Peyer's patch (tissue), 4 donors: ENCODE results near the gene STX1B. TPM values are rescaled to one million over a fixed set of nuclear protein-coding genes. Genes with fewer than 3 reads are reported as not detected.
A peak's percentile ranks its signal among the peaks of the same experiment; 100 is the strongest.
"Not testable (repeated sequence)": the region's sequence is repeated elsewhere in the genome, so short reads cannot be mapped to it uniquely, and the experiment has no call there.

Experiments
- DNase-seq, 3 donors: peaks; one replicate each; pipeline ENCODE4 v3.0.0-alpha.2; 2017 to 2019
- H3K27ac ChIP-seq, 4 donors: fragments of 200-600 bp; sonication (generic); one replicate each; pipeline ENCODE4 v1.5.1; 2016 to 2019
- H3K27me3 ChIP-seq, 2 donors: fragments of 200-600 bp; sonication (generic); one replicate each; pipeline ENCODE4 v1.5.1; 2019
- H3K36me3 ChIP-seq, 3 donors: fragments of 200-600 bp; sonication (generic); one replicate each; pipeline ENCODE4 v1.5.1; 2016 to 2019
- H3K4me1 ChIP-seq, 4 donors: fragments of 200-600 bp; sonication (generic); one replicate each; pipeline ENCODE4 v1.5.1; 2016 to 2019
- H3K4me3 ChIP-seq, 4 donors: fragments of 200-600 bp; sonication (generic); 1 replicate in 3 of 4; 2 replicates in 1 of 4; pipeline ENCODE4 v1.5.1; 2016 to 2019; ENCODE audit warnings: mild to moderate bottlenecking in 1 of 4
- H3K9me3 ChIP-seq, 4 donors: fragments of 200-600 bp; sonication (generic); one replicate each; pipeline ENCODE4 v1.5.1; 2016 to 2019; ENCODE audit warnings: mild to moderate bottlenecking in 1 of 4
- CTCF ChIP-seq, 6 experiments: fragments of 450-650 bp in 4 of 6; fragments of 200-600 bp in 2 of 6; sonication (generic) in 1 of 6; IDR thresholded peaks; one replicate each; pipeline ENCODE4 v1.5.1; 2017 to 2019; ENCODE audit warnings: antibody characterized with exemption in 6 of 6, mild to moderate bottlenecking in 3 of 6, moderate library complexity in 1 of 6
- POLR2A ChIP-seq, 2 donors: fragments of 450-650 bp; IDR thresholded peaks; one replicate each; pipeline ENCODE4 v1.5.1; 2017; ENCODE audit warnings: antibody characterized with exemption in 2 of 2, mild to moderate bottlenecking in 2 of 2, moderate library complexity in 2 of 2
- total RNA-seq, 4 donors: library from RNA; depleted of rRNA; stranded (reverse); fragments of >200 nt; gene quantifications; one replicate each; pipeline ENCODE4 v1.1.0, GENCODE V29; 2016

STX1B gene
- total RNA-seq, 4 donors from 2014 or later, result 0.18 to 1.3 (median 1.0) TPM; not detected in 1

DNA sequence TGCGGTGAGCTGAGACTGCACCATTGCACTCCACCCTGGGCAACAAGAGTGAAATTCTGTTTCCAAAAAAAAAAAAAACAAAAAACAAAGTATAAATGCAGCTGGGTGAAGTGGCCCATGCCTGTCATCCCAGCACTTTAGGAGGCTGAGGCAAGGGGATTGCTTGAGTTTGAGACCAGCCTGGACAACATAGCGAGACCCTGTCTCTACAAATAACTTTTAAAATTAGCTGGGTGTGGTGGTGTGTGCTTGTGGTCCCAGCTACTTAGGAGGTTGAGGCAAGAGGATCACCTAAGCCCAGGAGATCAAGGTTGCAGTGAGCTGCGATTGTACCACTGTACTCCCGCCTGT, 12.8 kb upstream of the STX1B start:
- Histone ChIP-seq H3K36me3 (no peaks in the 10 kb centered on the region), H3K4me1 (no peaks in the 10 kb centered on the region), H3K4me3 (no peak overlapping the region), H3K27me3 (no peaks in the 10 kb centered on the region), H3K27ac (peak overlapping the region in 1 of 4 donors; percentile 31), H3K9me3 (no peaks in the 10 kb centered on the region)
- DNase-seq, result no peak
- no peak for TF ChIP-seq POLR2A (IDR thresholded peaks at IDR 0.05)
- TF ChIP-seq CTCF (IDR thresholded peaks at IDR 0.05), result no peak

DNA sequence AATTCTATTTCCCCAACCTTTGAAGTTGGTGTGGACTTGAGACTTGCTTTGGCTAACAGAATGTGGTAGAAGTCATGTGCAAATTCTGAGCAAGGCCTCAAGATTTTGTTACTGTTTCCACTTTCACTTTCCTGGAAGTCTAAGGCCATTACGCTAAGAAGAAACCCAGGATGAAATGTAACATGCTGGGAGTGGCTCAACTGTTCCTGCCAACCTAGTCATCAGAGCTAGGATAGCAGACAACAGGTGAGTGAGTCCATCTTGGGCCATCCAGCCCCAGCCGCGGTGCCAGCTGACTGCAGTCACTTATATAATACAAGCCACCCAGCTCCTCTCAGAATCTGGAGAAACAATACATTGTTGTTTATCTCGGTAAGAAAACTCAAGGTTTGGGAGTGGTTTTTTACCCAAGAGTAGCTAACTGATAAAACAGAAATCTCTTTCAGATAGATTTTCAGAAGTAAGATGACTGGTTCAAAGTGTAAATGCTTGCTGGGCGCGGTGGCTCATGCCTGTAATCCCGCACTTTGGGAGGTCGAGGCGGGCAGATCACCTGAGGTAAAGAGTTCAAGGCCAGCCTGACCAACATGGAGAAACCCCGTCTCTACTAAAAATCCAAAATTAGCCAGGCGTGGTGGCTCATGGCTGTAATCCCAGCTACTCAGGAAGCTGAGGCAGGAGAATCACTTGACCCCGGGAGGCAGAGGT, 12.3 kb upstream of the STX1B start:
- Histone ChIP-seq H3K4me3 (no peak overlapping the region), H3K4me1 (no peaks in the 10 kb centered on the region), H3K36me3 (no peaks in the 10 kb centered on the region), H3K27ac (peak overlapping the region in 2 of 4 donors; percentile 31 to 34), H3K27me3 (no peaks in the 10 kb centered on the region), H3K9me3 (no peaks in the 10 kb centered on the region)
- DNase-seq, result peak in 1 of 3 donors; percentile 61
- TF ChIP-seq CTCF (IDR thresholded peaks at IDR 0.05), result no peak
- no peak for TF ChIP-seq POLR2A (IDR thresholded peaks at IDR 0.05)

GRCh38 chr16:31020536-31020935, 10.1 kb upstream of the STX1B start:
- no peak for TF ChIP-seq CTCF (IDR thresholded peaks at IDR 0.05)
- no peak for TF ChIP-seq POLR2A (IDR thresholded peaks at IDR 0.05)
- Histone ChIP-seq H3K27ac (no peak overlapping the region), H3K4me3 (no peak overlapping the region), H3K9me3 (no peaks in the 10 kb centered on the region), H3K4me1 (no peaks in the 10 kb centered on the region), H3K36me3 (no peaks in the 10 kb centered on the region), H3K27me3 (no peaks in the 10 kb centered on the region)
- no peak for DNase-seq

DNA sequence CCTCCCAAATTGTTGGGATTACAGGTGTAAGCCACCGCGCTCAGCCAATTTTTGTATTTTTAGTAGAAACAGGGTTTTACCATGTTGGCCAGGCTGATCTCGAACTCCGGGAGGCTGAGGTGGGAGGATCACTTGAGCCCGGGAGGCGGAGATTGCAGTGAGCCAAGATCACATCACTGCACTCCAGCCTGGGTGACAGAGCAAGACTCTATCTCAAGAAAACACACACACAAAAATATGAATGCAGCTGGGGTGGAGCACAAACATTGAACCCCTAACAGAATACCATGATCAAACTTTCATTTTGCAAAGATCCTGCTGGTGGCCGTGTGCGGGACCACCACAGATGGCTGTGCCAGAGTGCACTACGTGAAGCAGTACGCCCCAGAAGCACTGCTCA, 7.3 kb upstream of the STX1B start:
- not testable (repeated sequence) for H3K4me3 ChIP-seq, H3K27me3 ChIP-seq, H3K36me3 ChIP-seq, H3K27ac ChIP-seq, H3K4me1 ChIP-seq, DNase-seq, H3K9me3 ChIP-seq

DNA sequence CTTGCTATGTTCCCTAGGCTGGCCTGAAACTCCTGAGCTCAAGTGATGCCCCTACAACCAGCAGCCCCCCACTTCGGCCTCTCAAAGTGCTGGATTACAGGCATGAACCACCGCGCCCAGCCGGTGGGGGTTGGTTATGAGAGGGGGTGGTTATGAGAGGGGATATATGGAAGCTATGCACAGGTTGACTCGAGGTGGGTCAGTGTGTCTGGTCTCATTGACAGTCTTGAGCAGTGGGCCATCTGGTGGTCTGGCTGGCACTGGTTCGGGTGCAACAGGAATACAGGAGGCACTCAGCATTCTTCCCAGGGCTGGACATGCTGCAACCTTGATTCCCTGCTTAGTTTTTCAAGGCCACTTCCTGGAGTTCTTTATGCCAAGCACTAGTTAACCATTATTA, 5.6 kb upstream of the STX1B start:
- H3K4me3 ChIP-seq, result no peak overlapping the region
- no peak overlapping the region for H3K27ac ChIP-seq
- H3K9me3 ChIP-seq, result no peaks in the 10 kb centered on the region
- peaks cover 0 to 3% (median 0%) of the 10 kb centered on the region in 4 donors for H3K4me1 ChIP-seq
- TF ChIP-seq POLR2A (IDR thresholded peaks at IDR 0.05), result no peak
- TF ChIP-seq CTCF (IDR thresholded peaks at IDR 0.05), result no peak
- DNase-seq, result no peak
- peaks cover 0 to 2% of the 10 kb centered on the region in 2 donors for H3K27me3 ChIP-seq
- H3K36me3 ChIP-seq, result no peaks in the 10 kb centered on the region

DNA sequence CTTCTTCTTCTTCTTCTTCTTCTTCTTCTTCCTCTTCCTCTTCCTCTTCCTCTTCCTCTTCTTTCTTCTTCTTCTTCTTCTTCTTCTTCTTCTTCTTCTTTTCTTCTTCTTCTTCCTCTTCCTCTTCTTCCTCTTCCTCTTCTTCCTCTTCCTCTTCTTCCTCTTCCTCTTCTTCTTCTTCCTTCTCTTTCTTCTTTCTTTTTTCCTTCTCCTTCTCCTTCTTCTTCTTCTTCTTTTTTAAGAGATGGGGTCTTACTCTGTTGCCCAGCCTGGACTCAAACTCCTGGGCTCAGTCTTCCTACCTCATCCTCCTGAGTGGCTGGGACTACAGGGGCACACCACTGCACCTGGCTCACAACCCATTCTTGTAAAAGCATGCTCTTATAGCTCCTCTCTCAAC, 2.9 kb upstream of the STX1B start:
- not testable (repeated sequence) for H3K9me3 ChIP-seq, H3K4me3 ChIP-seq, DNase-seq, H3K36me3 ChIP-seq, H3K27ac ChIP-seq, H3K4me1 ChIP-seq
- peaks cover 0 to 15% of the 10 kb centered on the region in 2 donors for H3K27me3 ChIP-seq

DNA sequence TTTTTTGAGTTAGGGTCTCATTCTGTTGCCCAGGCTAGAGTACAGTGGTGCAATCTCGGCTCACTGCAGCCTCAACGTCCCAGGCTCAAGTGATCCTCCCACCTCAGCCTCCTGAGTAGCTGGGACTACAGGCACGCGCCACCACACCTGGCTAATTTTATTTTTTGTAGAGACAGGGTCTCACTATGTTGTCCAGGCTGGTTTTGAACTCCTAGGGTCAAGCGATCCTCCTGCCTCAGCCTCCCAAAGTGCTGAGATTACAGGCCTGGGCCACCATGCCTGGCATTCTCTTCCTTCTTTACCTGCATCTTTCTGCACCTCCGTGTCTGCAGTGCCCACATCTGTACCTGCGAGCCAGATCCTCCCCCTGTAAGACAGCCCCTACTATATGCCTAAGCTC, 1.4 kb upstream of the STX1B start:
- H3K36me3 ChIP-seq, H3K4me1 ChIP-seq, H3K4me3 ChIP-seq, H3K9me3 ChIP-seq, DNase-seq, H3K27ac ChIP-seq: not testable (repeated sequence)
- H3K27me3 ChIP-seq, result peaks cover 0 to 15% of the 10 kb centered on the region in 2 donors
